Upper lobe of left lung (tissue), 4 donors: ENCODE data around the gene FREM1.

Experiments
- POLR2A ChIP-seq, 4 donors: fragments of 450-650 bp; IDR thresholded peaks; one replicate each; pipeline ENCODE4 v1.5.1; 2016 to 2017; ENCODE audit warnings: antibody characterized with exemption in 4 of 4, mild to moderate bottlenecking in 2 of 4
- POLR2AphosphoS5 ChIP-seq, 2 donors: sonication (generic); formaldehyde crosslinking; IDR thresholded peaks; one replicate each; pipeline ENCODE4 v1.5.1; 2017; ENCODE audit warnings: antibody characterized with exemption in 2 of 2
- TF ChIP-seq, protein P1 (sequence below), 6 experiments: fragments of 450-650 bp in 4 of 6; fragments of 200-600 bp in 2 of 6; sonication (generic) in 2 of 6; IDR thresholded peaks; one replicate each; pipeline ENCODE4 v1.5.1; 2016 to 2019; ENCODE audit warnings: antibody characterized with exemption in 6 of 6

DNA sequence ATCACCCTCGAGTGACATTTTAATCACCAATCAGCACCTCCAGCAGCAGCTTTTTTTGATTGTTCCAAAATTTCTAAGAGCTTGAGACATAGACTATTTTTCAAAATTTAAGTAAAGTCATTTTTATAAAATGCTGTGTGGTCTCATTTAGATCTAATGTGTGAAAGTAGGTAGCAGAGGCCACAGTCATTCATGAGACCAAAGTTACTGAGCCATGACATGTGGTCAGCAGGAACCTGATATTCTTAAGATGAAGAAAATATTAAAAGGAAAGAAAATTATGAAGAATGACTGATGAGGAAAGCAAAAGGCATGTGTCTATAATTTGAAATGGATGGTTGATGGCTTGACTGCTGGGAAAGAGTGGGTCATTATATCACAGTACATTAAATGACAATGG lies 7.2 kb downstream of the FREM1 start:
- TF ChIP-seq, protein P1, sequence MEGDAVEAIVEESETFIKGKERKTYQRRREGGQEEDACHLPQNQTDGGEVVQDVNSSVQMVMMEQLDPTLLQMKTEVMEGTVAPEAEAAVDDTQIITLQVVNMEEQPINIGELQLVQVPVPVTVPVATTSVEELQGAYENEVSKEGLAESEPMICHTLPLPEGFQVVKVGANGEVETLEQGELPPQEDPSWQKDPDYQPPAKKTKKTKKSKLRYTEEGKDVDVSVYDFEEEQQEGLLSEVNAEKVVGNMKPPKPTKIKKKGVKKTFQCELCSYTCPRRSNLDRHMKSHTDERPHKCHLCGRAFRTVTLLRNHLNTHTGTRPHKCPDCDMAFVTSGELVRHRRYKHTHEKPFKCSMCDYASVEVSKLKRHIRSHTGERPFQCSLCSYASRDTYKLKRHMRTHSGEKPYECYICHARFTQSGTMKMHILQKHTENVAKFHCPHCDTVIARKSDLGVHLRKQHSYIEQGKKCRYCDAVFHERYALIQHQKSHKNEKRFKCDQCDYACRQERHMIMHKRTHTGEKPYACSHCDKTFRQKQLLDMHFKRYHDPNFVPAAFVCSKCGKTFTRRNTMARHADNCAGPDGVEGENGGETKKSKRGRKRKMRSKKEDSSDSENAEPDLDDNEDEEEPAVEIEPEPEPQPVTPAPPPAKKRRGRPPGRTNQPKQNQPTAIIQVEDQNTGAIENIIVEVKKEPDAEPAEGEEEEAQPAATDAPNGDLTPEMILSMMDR (IDR thresholded peaks at IDR 0.05): no peak
- no peak for TF ChIP-seq POLR2A (IDR thresholded peaks at IDR 0.05)
- TF ChIP-seq POLR2AphosphoS5 (IDR thresholded peaks at IDR 0.05): no peak
